WTC11 (cell line): ENCODE measurements around the gene CD37. TPM values are rescaled to one million over a fixed set of nuclear protein-coding genes. Genes with fewer than 3 reads are reported as not detected.
"Not testable (repeated sequence)": the region's sequence is repeated elsewhere in the genome, so short reads cannot be mapped to it uniquely, and the experiment has no call there.

Experiments
- ATAC-seq: fragments of 200-7000 bp; cut with Tn5 transposase; 2 replicates; pipeline ENCODE4 v1.10.0; 2021; ENCODE audit warnings: mild to moderate bottlenecking, moderate library complexity
- CTCF ChIA-PET: fragments of 300-600 bp; sonication (Branson Sonifier 250); formaldehyde crosslinking; loops from one replicate; lab custom pipeline; 2021; ENCODE audit warnings: antibody characterized with exemption; lab: Charles Lee
- POLR2A ChIA-PET: fragments of 350-600 bp; sonication (Branson Sonifier 250); formaldehyde crosslinking; loops from one replicate; lab custom pipeline; 2021; ENCODE audit warnings: antibody characterized with exemption; lab: Charles Lee
- DNase-seq: peaks from one replicate; pipeline ENCODE4 v3.0.0; 2021; ENCODE audit warnings: low spot score
- H3K27ac Mint-ChIP-seq: 2 replicates; pipeline ENCODE4 v1.8.0; 2021; ENCODE audit warnings: mixed read lengths
- H3K27me3 Mint-ChIP-seq: 2 replicates; pipeline ENCODE4 v1.8.0; 2021; ENCODE audit warnings: low read depth, mild to moderate bottlenecking, moderate library complexity, mixed read lengths
- H3K36me3 Mint-ChIP-seq: 2 replicates; pipeline ENCODE4 v1.8.0; 2021; ENCODE audit warnings: mixed read lengths
- H3K4me1 Mint-ChIP-seq: 2 replicates; pipeline ENCODE4 v1.8.0; 2022; ENCODE audit warnings: mixed read lengths
- H3K4me3 Mint-ChIP-seq: 2 replicates; pipeline ENCODE4 v1.8.0; 2021; ENCODE audit warnings: mild to moderate bottlenecking, moderate library complexity, mixed read lengths
- H3K9me3 Mint-ChIP-seq: 2 replicates; pipeline ENCODE4 v1.8.0; 2021; ENCODE audit warnings: mixed read lengths
- ATF1 ChIP-seq: sonication (generic); formaldehyde crosslinking; IDR thresholded peaks from 2 replicates; pipeline ENCODE4 v1.8.1; 2023; ENCODE audit warnings: mild to moderate bottlenecking, moderate library complexity, missing genetic modification reagents
- ATF3 ChIP-seq: sonication (generic); formaldehyde crosslinking; conservative IDR thresholded peaks from 2 replicates; pipeline ENCODE4 v1.8.1; 2022; ENCODE audit warnings: mild to moderate bottlenecking, missing genetic modification reagents
- CDX4 ChIP-seq: fragments of 250-450 bp; sonication (Bioruptor Pico); IDR thresholded peaks from 2 replicates; pipeline ENCODE4 v1.9.0; 2021; ENCODE audit warnings: moderate library complexity, mild to moderate bottlenecking, inconsistent platforms, borderline replicate concordance
- E2F4 ChIP-seq: sonication (generic); formaldehyde crosslinking; IDR thresholded peaks from 2 replicates; pipeline ENCODE4 v1.8.1; 2022; ENCODE audit warnings: low read depth, mild to moderate bottlenecking, moderate library complexity, missing genetic modification reagents, borderline replicate concordance
- HMGXB4 ChIP-seq: sonication (generic); formaldehyde crosslinking; IDR thresholded peaks from 2 replicates; pipeline ENCODE4 v1.8.1; 2023; ENCODE audit warnings: mild to moderate bottlenecking, moderate library complexity, missing genetic modification reagents
- JUN ChIP-seq: sonication (generic); formaldehyde crosslinking; IDR thresholded peaks from 2 replicates; pipeline ENCODE4 v1.8.0; 2023; ENCODE audit warnings: mild to moderate bottlenecking, missing genetic modification reagents
- KAT7 ChIP-seq: sonication (generic); formaldehyde crosslinking; IDR thresholded peaks from 2 replicates; pipeline ENCODE4 v1.8.1; 2023; ENCODE audit warnings: missing genetic modification reagents, mild to moderate bottlenecking, borderline replicate concordance
- RELA ChIP-seq: sonication (generic); formaldehyde crosslinking; IDR thresholded peaks from 2 replicates; pipeline ENCODE4 v1.8.1; 2022; ENCODE audit warnings: missing genetic modification reagents, mild to moderate bottlenecking, borderline replicate concordance
- ZBTB43 ChIP-seq: sonication (generic); formaldehyde crosslinking; IDR thresholded peaks from 2 replicates; pipeline ENCODE4 v1.8.1; 2023; ENCODE audit warnings: mild to moderate bottlenecking, missing genetic modification reagents
- ZNF121 ChIP-seq: sonication (generic); formaldehyde crosslinking; IDR thresholded peaks from 2 replicates; pipeline ENCODE4 v1.8.0; 2023; ENCODE audit warnings: missing genetic modification reagents
- ZNF263 ChIP-seq: sonication (generic); formaldehyde crosslinking; IDR thresholded peaks from 2 replicates; pipeline ENCODE4 v1.8.1; 2022; ENCODE audit warnings: low read depth, mild to moderate bottlenecking, moderate library complexity, missing genetic modification reagents
- ZNF396 ChIP-seq: fragments of 250-450 bp; sonication (Bioruptor Pico); IDR thresholded peaks from 2 replicates; pipeline ENCODE4 v1.8.0; 2021; ENCODE audit warnings: mild to moderate bottlenecking, moderate library complexity, borderline replicate concordance
- total RNA-seq: library from RNA; stranded (reverse); gene quantifications from 3 replicates; pipeline ENCODE4 v1.2.3, GENCODE V29; 2021

The CD37 gene
- total RNA-seq, 1 experiment from 2014 or later = 1.6 TPM

GRCh38 chr19:49371184-49371583 lies 36.0 kb downstream of the CD37 start:
- Mint-ChIP-seq H3K4me3 (no peak overlapping the region), H3K27ac (no peak overlapping the region), H3K36me3 (peaks cover 21% of the 10 kb centered on the region), H3K27me3 (peaks cover 23% of the 10 kb centered on the region), H3K4me1 (peaks cover 5% of the 10 kb centered on the region; the same call in 1 of the 2 replicates)
- ATAC-seq = no peak
- ChIA-PET POLR2A (no interaction called here), CTCF (no interaction called here)
- DNase-seq = no peak
- no peak for TF ChIP-seq ZBTB43 (CRISPR knock-in tag)
- TF ChIP-seq, all 79 proteins: peak for 0
- peaks cover 25% of the 10 kb centered on the region for H3K9me3 Mint-ChIP-seq

- CTCF ChIA-PET = not testable (repeated sequence)
Observed at GRCh38 chr19:49373174-49373573, 38.0 kb downstream of the CD37 start.

GRCh38 chr19:49374665-49375434 lies 39.6 kb downstream of the CD37 start:
- H3K36me3 Mint-ChIP-seq = peaks cover 10% of the 10 kb centered on the region
- ChIA-PET CTCF (interaction anchor here (0.5 to 2.0 kb wide), 9 partner anchors 12 to 197 kb away, joined by 3 to 8 read pairs (median 3); partner anchors contain the start of gene DKKL1), POLR2A (no interaction called here)
- TF ChIP-seq E2F4 = no peak
- no peak for TF ChIP-seq ZNF396 (CRISPR knock-in tag)
- ATAC-seq = no peak
- no peak for DNase-seq
- H3K27ac Mint-ChIP-seq = no peak overlapping the region
- peaks cover 12% of the 10 kb centered on the region for H3K9me3 Mint-ChIP-seq
- H3K27me3 Mint-ChIP-seq = peaks cover 29% of the 10 kb centered on the region
- H3K4me1 Mint-ChIP-seq = peaks cover 5% of the 10 kb centered on the region; the same call in 1 of the 2 replicates
- no peak overlapping the region for H3K4me3 Mint-ChIP-seq

More at GRCh38 chr19:49373174-49373573, 38.0 kb downstream of the CD37 start:
- Mint-ChIP-seq H3K9me3 (peaks cover 25% of the 10 kb centered on the region), H3K27me3 (peaks cover 35% of the 10 kb centered on the region), H3K36me3 (peaks cover 21% of the 10 kb centered on the region)
- POLR2A ChIA-PET = interaction anchor here (0.7 kb wide), 1 partner anchor 63 kb away, joined by 3 read pairs; no protein-coding TSS in a partner anchor
- not testable (repeated sequence) for H3K27ac Mint-ChIP-seq, H3K4me1 Mint-ChIP-seq, DNase-seq, ATAC-seq, H3K4me3 Mint-ChIP-seq
- 0 out of 2 replicates have a peak, but pooled peaks have one; percentile 8 for TF ChIP-seq ZNF121 (CRISPR knock-in tag)

GRCh38 chr19:49378512-49378911 lies 43.3 kb downstream of the CD37 start:
- TF ChIP-seq ZNF396 (CRISPR knock-in tag) (no peak), RELA (CRISPR knock-in tag) (no peak), ZNF263 (CRISPR knock-in tag) (no peak), KAT7 (CRISPR knock-in tag) (no peak), ATF1 (CRISPR knock-in tag) (no peak), CDX4 (no peak), ATF3 (CRISPR knock-in tag) (no peak), HMGXB4 (CRISPR knock-in tag) (no peak), JUN (CRISPR knock-in tag) (no peak)
- peaks cover 14% of the 10 kb centered on the region for H3K9me3 Mint-ChIP-seq
- DNase-seq (no peak), ATAC-seq (no peak)
- POLR2A ChIA-PET = interaction anchor here (0.6 kb wide), 1 partner anchor 35 kb away, joined by 4 read pairs; no protein-coding TSS in a partner anchor
- H3K36me3 Mint-ChIP-seq = peaks cover 2% of the 10 kb centered on the region; the same call in 1 of the 2 replicates
- H3K27ac Mint-ChIP-seq = no peak overlapping the region
- CTCF ChIA-PET = no interaction called here
- H3K4me3 Mint-ChIP-seq = no peak overlapping the region
- peaks cover 3% of the 10 kb centered on the region; the same call in 1 of the 2 replicates for H3K4me1 Mint-ChIP-seq
- H3K27me3 Mint-ChIP-seq = peaks cover 24% of the 10 kb centered on the region
